Sigmoid colon (tissue), 4 donors: ENCODE results near the gene ARHGEF28.

Experiments
- CTCF ChIP-seq, 4 experiments: fragments of 450-650 bp in 3 of 4; fragments of 200-600 bp in 1 of 4; IDR thresholded peaks; one replicate each; pipeline ENCODE4 v1.5.1; 2016 to 2019; ENCODE audit warnings: antibody characterized with exemption in 4 of 4, mild to moderate bottlenecking in 3 of 4, moderate library complexity in 2 of 4
- POLR2A ChIP-seq, 2 donors: fragments of 450-650 bp; IDR thresholded peaks; one replicate each; pipeline ENCODE4 v1.6.1; 2016; ENCODE audit warnings: antibody characterized with exemption in 2 of 2, mild to moderate bottlenecking in 2 of 2, moderate library complexity in 2 of 2
- POLR2AphosphoS5 ChIP-seq, 4 donors: sonication (generic); formaldehyde crosslinking; IDR thresholded peaks; one replicate each; pipeline ENCODE4 v1.6.1; 2017; ENCODE audit warnings: antibody characterized with exemption in 4 of 4

- no peak for TF ChIP-seq POLR2A (IDR thresholded peaks at IDR 0.05)
- no peak for TF ChIP-seq POLR2AphosphoS5 (IDR thresholded peaks at IDR 0.05)
- no peak for TF ChIP-seq CTCF (IDR thresholded peaks at IDR 0.05)
Observed at GRCh38 chr5:73661753-73662152, 35.8 kb downstream of the ARHGEF28 start.
